GM23248 (cell line): ENCODE data around the gene NDC80. TPM values are rescaled to one million over a fixed set of nuclear protein-coding genes. Genes with fewer than 3 reads are reported as not detected.
"Not testable (repeated sequence)": the region's sequence is repeated elsewhere in the genome, so short reads cannot be mapped to it uniquely, and the experiment has no call there.

Experiments
- DNase-seq: peaks from one replicate; pipeline ENCODE4 v3.0.0-alpha.2; 2015
- H2AFZ ChIP-seq: fragments of 200-600 bp; sonication (generic); 2 replicates; pipeline ENCODE4 v1.6.1; 2016; ENCODE audit warnings: antibody characterized with exemption
- H3F3A ChIP-seq: fragments of 200-600 bp; sonication (generic); 2 replicates; pipeline ENCODE4 v1.6.1; 2016; ENCODE audit warnings: mild to moderate bottlenecking, antibody characterized with exemption, mixed run types; ENCODE audit not compliant: insufficient read depth
- H3K27ac ChIP-seq: fragments of 200-600 bp; sonication (generic); 2 replicates; pipeline ENCODE4 v1.5.1; 2016; ENCODE audit warnings: mild to moderate bottlenecking
- H3K27me3 ChIP-seq: fragments of 200-600 bp; sonication (generic); replicated peaks from 2 replicates; pipeline ENCODE4 v1.6.1; 2016; ENCODE audit warnings: mild to moderate bottlenecking; ENCODE audit not compliant: insufficient read depth
- H3K36me3 ChIP-seq: fragments of 200-600 bp; sonication (generic); 2 replicates; pipeline ENCODE4 v1.6.1; 2016; ENCODE audit warnings: low read depth, mild to moderate bottlenecking
- H3K4me1 ChIP-seq: fragments of 200-600 bp; sonication (generic); 2 replicates; pipeline ENCODE4 v1.6.1; 2016; ENCODE audit warnings: mild to moderate bottlenecking; ENCODE audit not compliant: insufficient read depth
- H3K4me2 ChIP-seq: fragments of 200-600 bp; sonication (generic); one replicate; pipeline ENCODE4 v1.6.1; 2016; ENCODE audit warnings: mild to moderate bottlenecking; ENCODE audit not compliant: unreplicated experiment
- H3K4me3 ChIP-seq: fragments of 200-600 bp; sonication (generic); 2 replicates; pipeline ENCODE4 v1.5.1; 2016; ENCODE audit warnings: mild to moderate bottlenecking
- H3K79me2 ChIP-seq: fragments of 200-600 bp; sonication (generic); 2 replicates; pipeline ENCODE4 v1.6.1; 2016; ENCODE audit warnings: mild to moderate bottlenecking; ENCODE audit not compliant: insufficient read depth
- H3K9ac ChIP-seq: fragments of 200-600 bp; sonication (generic); 2 replicates; pipeline ENCODE4 v1.6.1; 2016; ENCODE audit warnings: mild to moderate bottlenecking
- H3K9me2 ChIP-seq: fragments of 200-600 bp; sonication (generic); 2 replicates; pipeline ENCODE4 v1.6.1; 2016; ENCODE audit warnings: mixed run types, mild to moderate bottlenecking, moderate library complexity; ENCODE audit not compliant: insufficient read depth
- H3K9me3 ChIP-seq: fragments of 200-600 bp; sonication (generic); one replicate; pipeline ENCODE4 v1.6.1; 2017; ENCODE audit warnings: low read depth
- H4K20me1 ChIP-seq: fragments of 200-600 bp; sonication (generic); 2 replicates; pipeline ENCODE4 v1.6.0; 2016; ENCODE audit not compliant: insufficient read depth
- EZH2 ChIP-seq: fragments of 200-600 bp; sonication (generic); IDR thresholded peaks from 2 replicates; pipeline ENCODE4 v1.6.1; 2018; ENCODE audit warnings: antibody characterized with exemption, mild to moderate bottlenecking; ENCODE audit not compliant: insufficient read depth, poor library complexity, severe bottlenecking
- EZH2phosphoT487 ChIP-seq: fragments of 200-600 bp; sonication (generic); IDR thresholded peaks from 2 replicates; pipeline ENCODE4 v1.6.1; 2018; ENCODE audit warnings: antibody characterized with exemption, moderate library complexity, mild to moderate bottlenecking, low read depth; ENCODE audit not compliant: insufficient read depth
- WGBS, 2 experiments: methylation state at CpG; one replicate each; pipeline ENCODE4 v1.1.6; 2015 to 2017; ENCODE audit warnings: low lambda C conversion rate in 2 of 2, low coverage in 1 of 2; ENCODE audit errors: missing lambda C conversion rate in 2 of 2; 5-methylcytosine and 5-hydroxymethylcytosine counted together
- in situ Hi-C: fragments of 300-500 bp; cut with MboI; formaldehyde crosslinking; loops from 2 replicates; pipeline ENCODE4 v1.15.0; 2020
- polyA plus RNA-seq: library from polyadenylated mRNA; unstranded; fragments of >200 nt; fragmentation: Nextera tagmentation; extraction: Ambion mirVana; gene quantifications from 2 replicates; pipeline ENCODE4 v1.2.1, GENCODE V29; 2016
- total RNA-seq: library from RNA; depleted of rRNA; stranded (reverse); fragments of >200 nt; shearing (Covaris generic); gene quantifications from 2 replicates; pipeline ENCODE4 v1.2.3, GENCODE V29; 2014; rRNA removed

Gene NDC80
- total RNA-seq, result 8.3 and 10.9 TPM in 2 replicates
- polyA plus RNA-seq, result 16.0 and 16.3 TPM in 2 replicates

DNA sequence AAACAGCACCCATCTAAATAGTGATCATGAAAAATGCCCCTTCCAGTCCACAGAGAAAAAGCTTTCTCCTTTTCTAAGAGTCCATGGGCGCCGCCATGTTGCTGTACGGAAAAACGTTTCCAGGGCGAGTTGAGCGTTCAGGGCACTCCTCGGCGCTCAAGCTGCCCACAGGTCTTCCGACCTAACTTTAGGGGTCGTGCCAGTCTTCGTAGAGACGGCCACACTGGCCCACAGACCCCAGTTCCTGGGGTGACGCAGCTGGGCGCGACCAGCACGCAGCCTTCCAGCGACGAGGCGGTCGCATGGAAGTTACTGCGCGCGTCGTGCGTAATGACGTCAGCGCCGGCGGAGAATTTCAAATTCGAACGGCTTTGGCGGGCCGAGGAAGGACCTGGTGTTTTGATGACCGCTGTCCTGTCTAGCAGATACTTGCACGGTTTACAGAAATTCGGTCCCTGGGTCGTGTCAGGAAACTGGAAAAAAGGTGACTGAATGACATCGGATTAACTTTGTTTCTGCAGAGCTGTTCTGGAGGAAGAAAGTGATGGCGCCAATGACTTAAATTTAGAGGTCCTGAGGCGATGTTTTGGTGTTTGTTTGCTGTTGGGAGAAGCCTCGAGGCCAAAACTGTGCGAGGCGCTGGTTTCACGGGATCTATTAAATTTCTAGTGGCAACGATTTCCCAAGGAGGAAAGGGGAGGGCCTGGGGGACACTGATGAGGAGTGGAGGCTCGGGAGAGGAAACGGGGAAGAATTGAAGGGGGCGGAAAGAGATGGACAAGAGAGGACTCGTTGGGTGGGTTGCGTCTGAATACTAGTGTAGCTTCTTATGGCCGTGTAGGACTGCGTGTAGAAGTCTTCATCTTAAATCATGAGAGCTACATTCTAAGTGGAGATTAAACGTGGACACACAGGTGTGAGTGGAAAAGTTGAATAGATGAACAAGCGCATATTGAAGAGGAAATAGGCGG is at the start of gene NDC80, which contains the start of gene METTL4:
Gene NDC80 (plus strand): TSS at position 358 of the 971 bp plus-strand sequence. CDS start 1,429 bp downstream, outside the sequence.
Gene METTL4 (minus strand): TSS at position 306 of the 971 bp plus-strand sequence. CDS start 4,289 bp downstream, outside the sequence.
- Histone ChIP-seq H3K4me3 (peak within 1 kb of the TSS; percentile 95), H3K4me1 (peaks cover 30% of the 10 kb centered on the region), H3K36me3 (no peaks in the 10 kb centered on the region; the same call in 1 of the 2 replicates), H3K9me3 (no peaks in the 10 kb centered on the region), H3K4me2 (peak within 1 kb of the TSS; percentile 89), H3K9me2 (no peaks in the 10 kb centered on the region), H3F3A (0 out of 2 replicates have a peak, but pooled peaks cover 5% of the 10 kb centered on the region), H2AFZ (peak within 1 kb of the TSS; percentile 97), H3K27ac (peak within 1 kb of the TSS; percentile 94), H3K79me2 (peaks cover 85% of the 10 kb centered on the region), H3K27me3 (no peaks in the 10 kb centered on the region), H3K9ac (peak within 1 kb of the TSS; percentile 91), H4K20me1 (no peaks in the 10 kb centered on the region)
- in situ Hi-C loops, result no loop called here
- peak; percentile 95 for DNase-seq
- WGBS, 2 experiments, result 0 to 1% methylated on average over 55 of the region's 55 CpGs
- TF ChIP-seq EZH2phosphoT487 (no peak), EZH2 (no peak)

DNA sequence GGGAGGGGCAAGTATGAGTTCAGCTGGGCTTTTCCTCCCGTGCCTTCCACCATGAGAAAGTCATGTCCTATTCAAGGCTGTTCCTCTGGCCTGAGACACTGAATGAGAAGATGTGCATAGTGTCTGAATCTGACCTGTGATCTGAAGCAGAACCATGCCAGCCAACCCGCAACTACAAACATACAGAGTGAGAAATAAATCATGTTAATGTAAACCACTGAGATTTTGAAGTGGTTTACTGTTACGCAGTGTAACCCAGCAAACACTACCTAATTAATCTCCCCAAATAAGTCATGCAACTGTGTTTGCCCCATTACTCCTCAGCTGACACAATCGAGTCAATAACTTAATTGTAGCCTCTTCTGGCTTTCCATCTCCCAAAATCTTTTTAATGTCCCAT is 49.2 kb upstream of the NDC80 start:
- no peak overlapping the region for H3K4me2 ChIP-seq
- 78 to 84% methylated on average over 4 of the region's 4 CpGs for WGBS, 2 experiments
- no peak overlapping the region for H3K9ac ChIP-seq
- no peaks in the 10 kb centered on the region for H4K20me1 ChIP-seq
- no peak for DNase-seq
- H3K4me1 ChIP-seq, result no peaks in the 10 kb centered on the region
- no peaks in the 10 kb centered on the region; the same call in 1 of the 2 replicates for H3K9me2 ChIP-seq
- no peak overlapping the region for H3K27ac ChIP-seq
- no peak overlapping the region for H3K4me3 ChIP-seq
- TF ChIP-seq EZH2, result no peak
- TF ChIP-seq EZH2phosphoT487, result no peak
- no peaks in the 10 kb centered on the region for H3K9me3 ChIP-seq
- H3F3A ChIP-seq, result no peaks in the 10 kb centered on the region
- H3K79me2 ChIP-seq, result no peaks in the 10 kb centered on the region
- no peaks in the 10 kb centered on the region for H3K36me3 ChIP-seq
- in situ Hi-C loops, result loop anchor here (10.0 to 25.0 kb wide), 2 partner anchors 57 to 110 kb away; no protein-coding TSS in a partner anchor
- no peak overlapping the region for H2AFZ ChIP-seq
- no peaks in the 10 kb centered on the region for H3K27me3 ChIP-seq

DNA sequence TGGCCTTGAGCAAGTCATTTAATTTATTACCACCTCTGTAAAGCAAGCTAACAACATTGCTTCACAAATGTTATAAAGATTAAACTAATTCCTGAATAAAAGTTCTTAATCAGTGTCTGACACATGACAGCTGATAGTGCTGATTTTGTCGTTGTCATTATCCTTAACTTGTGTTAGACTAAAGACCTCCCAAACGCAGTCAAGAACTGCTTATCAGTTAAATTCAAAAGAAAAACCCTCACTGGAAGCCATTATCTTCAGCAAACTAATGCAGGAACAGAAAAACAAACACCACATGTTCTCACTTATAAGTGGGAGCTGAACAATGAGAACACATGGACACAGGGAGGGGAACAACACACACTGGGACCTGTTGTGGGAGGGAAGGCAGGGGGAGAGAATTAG is 46.6 kb upstream of the NDC80 start:
- not testable (repeated sequence) for H3K27ac ChIP-seq, DNase-seq, H3K4me2 ChIP-seq, H2AFZ ChIP-seq, H3K4me1 ChIP-seq, H3F3A ChIP-seq, H3K79me2 ChIP-seq, H3K36me3 ChIP-seq, H3K4me3 ChIP-seq, H3K9me2 ChIP-seq, H3K9me3 ChIP-seq, H3K27me3 ChIP-seq, H4K20me1 ChIP-seq, H3K9ac ChIP-seq
- 8 to 11% methylated on average over 2 of the region's 2 CpGs for WGBS, 2 experiments
- in situ Hi-C loops, result loop anchor here (10.0 to 25.0 kb wide), 4 partner anchors 60 to 1662 kb away; no protein-coding TSS in a partner anchor

DNA sequence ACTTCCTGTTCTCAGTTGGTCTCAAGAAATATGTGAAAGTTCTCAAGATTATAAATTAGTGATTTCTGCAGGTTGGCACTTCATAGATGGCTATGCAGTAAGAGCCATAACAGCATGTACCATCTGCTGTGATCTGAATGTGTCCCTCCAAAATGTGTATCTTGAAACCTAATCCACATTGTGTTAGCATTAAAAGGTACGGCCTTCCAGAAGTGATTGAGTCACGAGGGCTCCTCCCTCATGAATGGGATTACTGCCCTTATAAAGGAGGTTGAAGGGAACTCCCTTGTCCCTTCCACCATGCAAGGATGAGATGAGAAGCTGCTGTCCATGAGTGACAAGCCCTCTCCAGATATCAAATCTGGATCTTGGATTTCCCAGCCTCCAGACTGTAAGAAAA is 45.0 kb upstream of the NDC80 start:
- Histone ChIP-seq H3K9me2 (no peaks in the 10 kb centered on the region; the same call in 1 of the 2 replicates), H3F3A (no peaks in the 10 kb centered on the region), H3K79me2 (no peaks in the 10 kb centered on the region), H3K9me3 (no peaks in the 10 kb centered on the region), H3K4me2 (no peak overlapping the region), H3K36me3 (no peaks in the 10 kb centered on the region), H3K27ac (no peak overlapping the region), H3K4me1 (no peaks in the 10 kb centered on the region), H3K27me3 (no peaks in the 10 kb centered on the region), H4K20me1 (no peaks in the 10 kb centered on the region), H3K9ac (no peak overlapping the region), H3K4me3 (no peak overlapping the region), H2AFZ (no peak overlapping the region)
- DNase-seq, result no peak
- TF ChIP-seq EZH2 (no peak), EZH2phosphoT487 (no peak)
- in situ Hi-C loops, result loop anchor here (10.0 to 25.0 kb wide), 3 partner anchors 62 to 1664 kb away; no protein-coding TSS in a partner anchor
- WGBS, 2 experiments, result 98 to 100% methylated on average over 2 of the region's 2 CpGs
